ENCODE measurements around the gene CRY2. TPM values are rescaled to one million over a fixed set of nuclear protein-coding genes. Genes with fewer than 3 reads are reported as not detected.

Gene CRY2
- total and polyA plus RNA-seq, 3 donors from 2014 or later, result 80.0 to 124 (median 109) TPM

DNA sequence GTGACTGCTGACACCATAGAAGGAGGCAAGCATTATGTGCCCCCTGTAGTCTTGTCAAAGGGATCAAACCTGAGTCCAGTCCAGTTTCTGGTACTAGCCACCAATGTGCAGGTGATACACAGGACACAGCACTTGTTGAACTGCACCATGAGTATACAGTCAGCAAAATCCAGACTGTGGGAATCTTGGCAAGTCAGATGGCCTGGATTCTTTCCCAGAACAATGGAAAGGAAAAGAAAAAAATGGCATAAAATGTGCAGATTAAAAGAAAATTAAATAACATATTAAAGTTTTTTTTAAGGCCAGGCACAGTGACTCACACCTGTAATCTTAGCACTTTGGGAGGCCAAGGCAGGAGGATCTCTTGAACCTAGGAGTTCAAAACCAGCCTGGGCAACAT lies 16.8 kb downstream of the CRY2 start:
- intact Hi-C loops (cut with DNase I; ENCODE audit: low total_unique reads), result no loop called here
- H3K36me3 ChIP-seq (ENCODE audit: low read depth, missing control alignments), result no peaks in the 10 kb centered on the region
- TF ChIP-seq, protein P1, sequence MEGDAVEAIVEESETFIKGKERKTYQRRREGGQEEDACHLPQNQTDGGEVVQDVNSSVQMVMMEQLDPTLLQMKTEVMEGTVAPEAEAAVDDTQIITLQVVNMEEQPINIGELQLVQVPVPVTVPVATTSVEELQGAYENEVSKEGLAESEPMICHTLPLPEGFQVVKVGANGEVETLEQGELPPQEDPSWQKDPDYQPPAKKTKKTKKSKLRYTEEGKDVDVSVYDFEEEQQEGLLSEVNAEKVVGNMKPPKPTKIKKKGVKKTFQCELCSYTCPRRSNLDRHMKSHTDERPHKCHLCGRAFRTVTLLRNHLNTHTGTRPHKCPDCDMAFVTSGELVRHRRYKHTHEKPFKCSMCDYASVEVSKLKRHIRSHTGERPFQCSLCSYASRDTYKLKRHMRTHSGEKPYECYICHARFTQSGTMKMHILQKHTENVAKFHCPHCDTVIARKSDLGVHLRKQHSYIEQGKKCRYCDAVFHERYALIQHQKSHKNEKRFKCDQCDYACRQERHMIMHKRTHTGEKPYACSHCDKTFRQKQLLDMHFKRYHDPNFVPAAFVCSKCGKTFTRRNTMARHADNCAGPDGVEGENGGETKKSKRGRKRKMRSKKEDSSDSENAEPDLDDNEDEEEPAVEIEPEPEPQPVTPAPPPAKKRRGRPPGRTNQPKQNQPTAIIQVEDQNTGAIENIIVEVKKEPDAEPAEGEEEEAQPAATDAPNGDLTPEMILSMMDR (IDR thresholded peaks at IDR 0.05), result no peak
- no peak for TF ChIP-seq POLR2A (IDR thresholded peaks at IDR 0.05)
- no peak for DNase-seq
- H3K27me3 ChIP-seq, result no peaks in the 10 kb centered on the region
- H3K27ac ChIP-seq, result no peak overlapping the region
- H3K4me3 ChIP-seq, result no peak overlapping the region
- H3K4me1 ChIP-seq, result peaks cover 18% of the 10 kb centered on the region
- no peaks in the 10 kb centered on the region for H3K9me3 ChIP-seq

GRCh38 chr11:45869551-45869950 lies 22.3 kb downstream of the CRY2 start:
- Histone ChIP-seq H3K27me3 (no peaks in the 10 kb centered on the region), H3K27ac (no peak overlapping the region), H3K36me3 (ENCODE audit: low read depth, missing control alignments) (no peaks in the 10 kb centered on the region), H3K4me1 (no peaks in the 10 kb centered on the region), H3K4me3 (no peak overlapping the region), H3K9me3 (no peaks in the 10 kb centered on the region)
- 92% methylated on average over 2 to 12 of the region's 12 CpGs for WGBS, 2 donors
- intact Hi-C loops (cut with DNase I; ENCODE audit: low total_unique reads), result no loop called here
- DNase-seq, result no peak
- TF ChIP-seq, protein P1 (IDR thresholded peaks at IDR 0.05), result no peak
- no peak for TF ChIP-seq POLR2A (IDR thresholded peaks at IDR 0.05)

GRCh38 chr11:45870706-45871105 lies 23.4 kb downstream of the CRY2 start:
- H3K4me1 ChIP-seq, result no peaks in the 10 kb centered on the region
- no peak overlapping the region for H3K27ac ChIP-seq
- TF ChIP-seq, protein P1 (IDR thresholded peaks at IDR 0.05), result no peak
- TF ChIP-seq POLR2A (IDR thresholded peaks at IDR 0.05), result no peak
- no peak for DNase-seq
- intact Hi-C loops (cut with DNase I; ENCODE audit: low total_unique reads), result no loop called here
- no peaks in the 10 kb centered on the region for H3K9me3 ChIP-seq
- H3K27me3 ChIP-seq, result no peaks in the 10 kb centered on the region
- H3K4me3 ChIP-seq, result no peak overlapping the region
- no peaks in the 10 kb centered on the region for H3K36me3 ChIP-seq (ENCODE audit: low read depth, missing control alignments)
- WGBS, 2 donors, result 90 to 93% methylated on average over 4 of the region's 4 CpGs

GRCh38 chr11:45871638-45872037 lies 24.4 kb downstream of the CRY2 start:
- WGBS, 2 donors, result 75 to 100% methylated on average over 2 of the region's 2 CpGs
- no peak for DNase-seq
- no peak for TF ChIP-seq POLR2A (IDR thresholded peaks at IDR 0.05)
- TF ChIP-seq, protein P1 (IDR thresholded peaks at IDR 0.05), result no peak
- Histone ChIP-seq H3K36me3 (ENCODE audit: low read depth, missing control alignments) (no peaks in the 10 kb centered on the region), H3K27ac (no peak overlapping the region), H3K4me1 (no peaks in the 10 kb centered on the region), H3K9me3 (no peaks in the 10 kb centered on the region), H3K4me3 (no peak overlapping the region), H3K27me3 (no peaks in the 10 kb centered on the region)
- intact Hi-C loops (cut with DNase I; ENCODE audit: low total_unique reads), result no loop called here

DNA sequence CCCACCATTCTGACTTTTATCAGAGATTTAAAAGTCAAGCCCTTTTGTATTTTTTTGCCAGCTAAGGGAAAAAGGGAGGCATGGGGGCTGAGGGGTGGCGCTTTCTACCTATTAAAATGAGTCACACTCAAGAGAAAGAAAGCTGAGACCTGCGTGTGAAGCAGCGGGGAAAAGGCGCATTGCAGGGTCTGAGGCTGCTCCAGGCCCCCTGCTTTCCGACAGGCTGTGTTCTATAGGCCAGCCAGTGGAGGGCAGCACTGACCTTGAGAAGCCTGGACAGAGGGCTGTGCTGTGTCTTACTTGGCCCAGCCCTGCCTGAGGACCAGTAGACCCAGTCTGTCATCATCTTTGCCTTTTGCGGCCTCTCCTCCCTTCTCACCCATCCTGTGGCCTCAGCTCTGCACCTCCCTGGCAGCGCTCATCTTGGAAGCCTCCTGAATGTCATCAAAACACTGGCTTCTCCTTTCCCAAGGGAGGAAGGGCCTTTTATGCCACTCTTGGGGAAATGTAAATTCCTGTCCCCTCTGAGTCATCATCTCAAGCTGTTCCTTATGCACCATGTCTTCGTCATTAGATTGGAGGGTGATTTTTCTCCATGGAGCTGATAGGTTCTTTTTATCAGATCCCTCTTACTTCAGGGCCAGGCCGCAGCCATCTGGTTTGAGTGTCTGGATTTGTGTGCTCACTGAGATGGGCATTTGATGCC lies 25.5 kb downstream of the CRY2 start:
- H3K4me3 ChIP-seq, result no peak overlapping the region
- WGBS, 2 donors, result 73 to 75% methylated on average over 9 of the region's 9 CpGs
- TF ChIP-seq, protein P1 (IDR thresholded peaks at IDR 0.05), result peak; percentile 40 to 53 (median 48)
- no peak for TF ChIP-seq POLR2A (IDR thresholded peaks at IDR 0.05)
- no peaks in the 10 kb centered on the region for H3K9me3 ChIP-seq
- no peak overlapping the region for H3K27ac ChIP-seq
- no peaks in the 10 kb centered on the region for H3K27me3 ChIP-seq
- no peaks in the 10 kb centered on the region for H3K4me1 ChIP-seq
- intact Hi-C loops (cut with DNase I; ENCODE audit: low total_unique reads), result no loop called here
- DNase-seq, result peak; percentile 71
- H3K36me3 ChIP-seq (ENCODE audit: low read depth, missing control alignments), result no peaks in the 10 kb centered on the region
